Activated naive CD8-positive, alpha-beta T cell treated with anti-CD3 and anti-CD28 coated beads, Interleukin-2, amount 50 U/mL, for 16 hours (primary cell): Measurements from ENCODE around the gene AMH.

Experiments used
- DNase-seq: peaks from one replicate; pipeline ENCODE4 v3.0.0-alpha.2; 2020; ENCODE audit warnings: low read depth, low spot score

AMH gene

DNA sequence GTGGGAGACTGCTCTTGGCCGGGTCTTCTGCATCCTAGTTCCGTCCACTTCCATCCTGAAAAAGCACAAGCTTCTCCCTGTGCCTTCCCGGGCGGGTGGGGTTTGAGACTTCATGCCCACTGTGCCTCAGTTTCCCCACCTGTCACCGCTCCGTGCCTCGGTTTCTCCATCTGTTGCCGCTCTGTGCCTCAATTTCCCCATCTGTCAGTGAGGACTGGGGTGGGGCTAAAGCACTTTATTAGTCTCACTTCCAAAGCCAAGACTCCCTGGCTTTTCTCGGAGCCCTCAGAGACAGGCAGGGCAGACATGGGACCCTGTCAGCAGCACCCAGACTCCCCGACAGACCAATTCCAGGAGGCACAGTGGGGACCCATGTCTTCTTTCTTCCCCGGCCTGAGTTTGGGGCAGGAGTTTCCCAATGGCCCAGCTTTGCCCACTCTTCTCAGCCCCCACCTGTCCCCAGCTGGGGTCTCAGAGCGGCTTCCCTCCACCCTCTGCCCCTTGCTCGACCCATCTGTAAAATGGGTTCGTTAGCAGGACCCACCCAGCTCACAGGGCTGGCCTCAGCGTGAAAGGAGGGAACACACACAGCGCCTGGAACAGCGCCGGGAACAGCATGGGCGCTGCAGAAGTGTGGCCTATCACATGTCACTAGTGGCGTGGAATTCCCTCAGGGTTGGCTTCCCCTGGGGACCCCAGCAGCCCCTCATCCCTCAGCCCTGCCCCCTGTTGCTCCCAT, 37.4 kb downstream of the AMH start:
- DNase-seq: no peak

DNA sequence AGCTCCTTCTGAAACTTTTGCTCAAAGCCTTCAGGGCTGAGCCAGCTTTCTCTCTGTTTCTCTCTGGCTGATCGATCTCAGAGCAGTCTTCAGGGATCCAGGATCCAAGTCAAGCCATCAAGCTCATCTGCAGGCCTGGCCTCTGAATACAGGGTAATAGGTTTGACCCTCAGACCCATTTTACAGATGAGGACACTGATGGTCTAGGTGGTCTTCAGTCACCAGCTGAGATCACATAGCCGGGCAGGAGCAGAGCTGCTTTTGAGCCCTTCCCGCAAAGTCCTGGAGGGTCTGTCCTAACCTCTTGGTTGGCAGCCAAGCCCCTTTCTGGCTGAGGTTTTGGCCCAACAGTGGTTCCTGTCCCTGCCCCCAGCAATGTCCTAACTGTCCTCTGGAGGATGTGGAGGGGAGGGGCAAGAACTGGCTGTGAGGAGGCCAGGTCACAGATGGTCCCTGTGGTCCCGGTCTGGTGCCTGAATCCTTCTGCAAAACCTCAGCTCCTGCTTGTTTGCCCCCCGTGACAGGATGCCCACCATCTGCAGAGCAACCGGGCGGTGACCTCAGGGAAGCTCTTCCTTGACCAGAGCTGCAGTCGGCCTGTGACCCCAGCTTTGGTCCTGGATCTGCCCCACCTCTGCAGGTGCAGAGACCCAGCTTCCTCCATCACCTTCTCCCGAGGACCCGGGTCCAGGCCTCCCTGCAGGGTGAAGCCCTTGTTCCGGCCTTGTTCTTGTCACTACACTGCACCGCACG, 38.6 kb downstream of the AMH start:
- DNase-seq: no peak

DNA sequence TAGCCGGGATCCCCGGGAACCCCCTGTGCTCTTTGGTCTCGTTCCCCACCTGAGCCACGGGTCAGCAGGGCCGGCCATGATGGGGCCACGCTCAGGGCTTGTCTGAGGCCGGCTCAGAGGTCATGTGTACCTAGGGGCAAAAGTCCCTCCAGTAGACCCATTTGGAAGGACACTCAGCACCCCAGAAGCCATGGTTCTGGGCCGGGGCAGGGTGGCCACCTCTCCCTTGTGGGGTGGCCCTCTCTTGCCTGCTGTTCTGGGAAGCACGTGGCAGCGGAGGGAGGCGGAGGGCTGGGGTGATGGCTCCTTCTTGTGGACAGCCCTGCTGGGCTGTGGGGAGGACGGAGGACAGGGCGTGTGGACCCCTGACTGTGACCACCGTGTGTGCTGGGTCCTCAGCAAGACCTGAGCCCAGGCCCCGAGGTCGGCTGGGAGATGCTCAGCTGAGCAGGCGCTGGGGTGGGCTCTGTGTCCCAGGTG, 39.3 kb downstream of the AMH start:
- DNase-seq: no peak

DNA sequence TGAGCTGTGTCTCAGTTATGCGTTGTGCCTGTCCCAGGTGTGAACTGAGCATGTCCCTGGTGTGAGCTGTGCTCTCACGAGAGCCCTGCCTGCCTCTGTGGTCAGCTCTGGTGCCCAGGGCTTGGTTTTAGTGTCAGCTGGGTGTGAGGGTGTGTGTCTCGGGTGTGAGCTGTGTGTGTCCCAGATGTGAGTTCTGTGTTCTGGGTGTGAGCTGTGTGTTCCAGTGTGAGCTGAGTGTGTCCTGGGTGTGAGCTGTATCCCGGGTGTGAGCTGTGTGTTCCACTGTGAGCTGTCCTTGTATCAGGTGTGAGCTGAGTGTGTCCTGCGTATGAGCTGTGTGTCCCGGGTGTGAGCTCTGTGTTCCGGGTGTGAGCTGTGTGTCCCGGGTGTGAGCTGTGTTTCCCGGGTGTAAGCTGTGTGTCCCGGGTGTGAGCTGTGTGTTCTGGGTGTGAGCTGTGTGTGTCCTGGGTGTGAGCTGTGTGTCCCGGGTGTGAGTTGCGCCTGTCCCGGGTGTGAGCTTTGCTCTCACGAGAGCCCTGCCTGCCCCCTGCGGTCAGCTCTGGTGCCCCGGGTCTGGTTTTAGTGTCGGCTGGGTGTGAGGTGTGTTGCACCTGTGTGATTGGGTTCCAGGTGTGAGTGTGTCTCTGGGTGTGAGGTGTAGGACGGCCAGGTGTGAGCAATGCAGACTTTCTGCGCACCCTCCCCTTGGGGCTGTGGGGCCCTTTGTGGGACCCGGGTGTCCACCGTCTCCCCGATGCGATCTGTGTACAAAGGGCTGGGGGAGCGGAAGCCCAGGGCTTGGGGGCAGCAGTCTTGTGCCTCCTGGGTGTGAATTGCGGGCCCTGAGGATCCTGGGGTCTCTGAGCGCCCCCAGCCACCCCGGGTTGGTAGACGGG, 39.9 kb downstream of the AMH start:
- DNase-seq: no peak

DNA sequence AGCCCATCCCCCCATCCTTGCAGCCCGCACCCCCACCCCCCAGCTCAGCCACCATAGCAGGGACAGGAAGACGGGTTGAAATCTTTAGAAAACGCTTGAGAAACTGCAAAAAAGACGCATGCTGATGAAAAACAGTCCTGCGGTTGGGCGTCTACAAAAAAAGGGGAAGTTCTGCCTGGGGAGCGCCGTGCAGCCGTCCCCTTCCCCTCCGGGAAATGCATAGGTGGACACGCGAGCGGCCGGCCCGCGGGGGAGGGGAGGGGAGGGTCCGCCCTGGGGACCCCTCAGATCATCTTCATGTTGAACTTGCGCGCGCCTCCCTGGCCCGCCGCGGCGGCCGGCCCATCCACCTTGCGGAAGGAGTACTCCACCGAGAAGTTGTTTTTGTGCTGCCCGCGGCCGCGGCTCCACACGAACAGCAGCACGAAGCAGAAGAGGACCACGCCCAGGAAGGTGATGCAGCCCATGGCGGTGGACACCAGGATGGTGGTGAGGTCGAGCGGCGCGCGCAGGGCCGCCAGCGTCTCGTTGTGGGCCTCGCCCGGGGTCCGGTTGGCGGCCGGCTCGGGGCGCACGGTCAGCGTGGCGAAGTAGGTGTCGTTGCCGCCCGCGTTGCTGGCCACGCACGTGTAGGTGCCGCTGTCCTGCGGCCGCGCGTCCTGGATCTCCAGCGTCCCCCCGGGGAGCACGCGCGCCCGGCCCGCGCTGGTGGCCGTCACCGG, 40.8 kb downstream of the AMH start:
- DNase-seq: no peak

DNA sequence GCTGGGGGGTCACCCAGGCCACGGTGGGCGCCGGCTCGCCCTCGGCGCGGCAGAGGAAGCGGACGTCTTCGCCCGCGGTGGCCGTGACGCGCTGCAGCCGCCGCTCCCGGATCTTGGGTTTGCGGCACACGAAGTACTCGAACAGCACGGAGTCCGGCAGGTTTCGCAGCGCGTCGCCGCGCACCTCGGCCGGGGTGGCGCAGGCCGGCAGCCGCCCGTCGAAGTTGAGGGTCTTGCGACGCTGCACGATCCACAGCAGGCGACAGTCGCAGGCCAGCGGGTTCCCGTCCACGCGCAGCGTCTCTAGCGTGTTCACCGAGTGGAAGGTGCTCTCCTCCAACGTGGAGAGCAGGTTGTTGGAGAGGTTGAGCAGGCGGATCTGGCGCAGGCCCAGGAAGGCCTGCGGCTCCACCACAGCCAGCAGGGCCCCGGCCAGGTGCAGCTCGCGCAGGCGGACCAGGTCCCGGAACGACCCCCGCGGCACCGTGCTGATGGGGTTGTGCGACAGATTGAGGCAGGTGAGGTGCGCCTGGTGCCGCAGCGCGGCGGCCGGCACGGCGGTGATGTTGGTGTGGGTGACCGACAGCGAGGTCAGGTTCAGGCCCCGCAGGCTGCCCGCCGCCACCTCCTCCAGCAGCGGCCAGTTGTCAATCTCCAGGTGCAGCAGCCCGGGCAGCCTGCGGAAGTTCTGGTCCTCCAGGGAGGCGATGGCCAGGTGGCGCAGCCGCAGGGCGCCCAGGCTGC, 41.5 kb downstream of the AMH start:
- no peak for DNase-seq

DNA sequence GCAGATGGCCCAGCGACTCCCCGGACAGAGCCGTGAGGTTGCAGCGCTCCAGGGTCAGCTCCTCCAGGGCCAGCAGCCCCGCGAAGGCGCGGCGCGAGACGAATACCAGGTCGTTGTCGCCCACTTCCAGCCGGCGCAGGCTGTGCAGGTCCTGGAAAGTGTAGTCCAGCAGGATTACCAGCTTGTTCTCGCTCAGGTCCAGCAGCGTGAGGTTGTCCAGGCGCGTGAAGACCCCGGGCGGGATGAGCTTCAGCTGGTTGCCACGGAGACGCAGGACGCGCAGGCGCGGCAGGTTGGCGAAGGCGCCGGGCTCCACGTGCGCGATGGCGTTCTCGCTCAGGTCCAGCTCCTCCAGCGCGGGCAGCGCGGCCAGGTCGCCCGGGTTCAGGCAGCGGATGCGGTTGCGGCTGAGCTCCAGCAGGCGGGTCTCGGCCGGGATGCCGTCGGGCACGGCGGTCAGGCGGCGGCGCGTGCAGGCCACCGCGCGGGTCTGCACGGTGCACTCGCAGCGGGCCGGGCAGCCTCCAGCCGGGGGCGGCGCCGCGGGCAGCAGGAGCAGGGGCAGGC, 42.1 kb downstream of the AMH start:
- no peak for DNase-seq

DNA sequence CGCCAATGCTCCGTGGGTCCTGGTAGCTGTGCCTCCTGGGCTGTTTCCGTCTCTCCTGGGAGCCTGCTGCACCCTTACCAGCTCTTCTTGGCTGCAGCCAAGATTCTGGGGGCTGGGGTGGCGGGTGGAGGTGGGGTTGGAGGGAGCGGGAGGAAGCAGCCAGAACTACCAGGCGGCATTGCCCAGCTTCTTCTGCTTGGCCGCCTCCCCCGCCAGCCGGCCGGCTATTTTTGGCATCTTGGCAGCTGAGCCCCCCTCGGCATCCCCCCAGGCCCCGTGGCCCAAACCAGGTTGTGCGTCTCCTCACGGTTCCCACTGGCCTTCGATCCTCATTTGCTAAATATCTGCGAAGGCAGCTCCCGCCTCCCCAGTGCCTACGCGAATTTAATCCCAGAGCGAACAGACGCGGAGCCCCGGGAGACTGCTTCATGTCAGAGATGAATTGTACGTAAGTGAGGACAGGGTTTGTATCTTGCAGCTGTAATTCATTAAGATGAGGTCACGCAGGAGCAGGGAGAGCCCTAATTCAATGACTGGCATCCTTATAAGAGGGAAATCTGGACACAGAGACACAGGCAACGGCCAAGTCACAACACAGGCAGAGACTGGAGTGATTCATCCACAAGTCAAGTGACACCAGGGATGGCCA, 45.7 kb downstream of the AMH start:
- DNase-seq: no peak

DNA sequence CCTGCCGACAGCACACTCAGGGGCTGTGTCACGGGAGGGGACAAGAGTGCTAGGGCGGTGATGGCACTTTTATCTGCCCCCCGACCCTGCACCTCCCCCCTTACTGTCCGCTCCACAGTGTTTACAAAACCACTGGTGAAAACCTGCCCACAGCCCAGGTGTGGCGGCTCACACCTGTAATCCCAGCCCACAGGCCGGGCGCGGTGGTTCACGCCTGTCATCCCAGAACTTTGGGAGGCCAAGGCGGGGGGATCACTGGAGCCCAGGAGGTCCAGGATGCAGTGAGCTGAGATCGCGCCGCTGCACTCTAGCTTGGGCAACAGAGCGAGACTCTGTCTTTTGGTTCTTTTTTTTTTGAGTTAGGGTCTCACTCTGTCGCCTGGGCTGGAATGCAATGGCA, 47.0 kb downstream of the AMH start:
- no peak for DNase-seq

DNA sequence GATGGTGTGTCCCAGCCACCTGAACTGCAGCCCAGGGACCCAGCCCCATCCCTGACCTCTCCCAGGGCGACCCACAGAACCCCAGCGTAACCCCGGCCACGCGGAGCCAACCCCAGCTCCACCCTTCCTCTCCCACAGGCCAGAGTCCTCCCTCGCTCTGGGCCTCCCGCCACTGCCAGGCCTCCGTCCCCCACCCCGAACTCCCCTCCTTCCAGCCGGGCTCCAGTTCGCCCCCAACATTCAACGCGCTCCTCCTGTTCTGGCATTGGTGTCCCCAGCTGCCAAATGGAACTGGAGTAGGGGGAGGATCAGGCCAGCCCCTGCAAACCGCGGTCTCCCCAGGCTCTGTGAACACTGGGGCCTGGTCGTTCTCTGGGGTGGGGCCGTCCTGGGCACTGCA, 51.4 kb downstream of the AMH start:
- DNase-seq: no peak
